Breast epithelium (tissue), 3 donors: ENCODE data around the gene CHD6.

Experiments used
- POLR2A ChIP-seq: fragments of 450-650 bp; IDR thresholded peaks from one replicate; pipeline ENCODE4 v1.6.1; 2016; ENCODE audit warnings: antibody characterized with exemption, mild to moderate bottlenecking, moderate library complexity
- TF ChIP-seq, protein P1 (sequence below), 3 donors: fragments of 450-650 bp; IDR thresholded peaks; one replicate each; pipeline ENCODE4 v1.5.1; 2016 to 2017; ENCODE audit warnings: antibody characterized with exemption in 3 of 3, mild to moderate bottlenecking in 3 of 3, moderate library complexity in 3 of 3

DNA sequence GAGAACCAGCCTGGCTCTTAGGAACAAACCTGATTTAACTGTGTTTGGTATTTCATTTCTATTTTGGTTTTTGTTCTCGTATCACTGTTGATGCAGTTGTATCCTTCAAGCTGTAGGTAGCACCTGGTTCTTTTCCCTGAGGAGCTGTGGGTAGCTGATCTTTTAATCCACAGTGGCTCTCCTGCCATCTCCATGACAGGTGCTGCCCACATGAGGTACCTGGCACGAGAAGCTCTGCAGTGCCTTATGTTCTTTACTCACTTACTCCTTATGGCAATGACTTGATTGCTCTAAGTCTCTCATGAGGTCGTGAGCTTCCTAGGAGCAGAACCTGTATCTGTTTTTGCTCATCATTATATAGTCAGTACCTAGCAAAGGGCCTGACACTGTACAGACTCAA lies 177.3 kb downstream of the CHD6 start:
- TF ChIP-seq POLR2A = no peak
- TF ChIP-seq, protein P1, sequence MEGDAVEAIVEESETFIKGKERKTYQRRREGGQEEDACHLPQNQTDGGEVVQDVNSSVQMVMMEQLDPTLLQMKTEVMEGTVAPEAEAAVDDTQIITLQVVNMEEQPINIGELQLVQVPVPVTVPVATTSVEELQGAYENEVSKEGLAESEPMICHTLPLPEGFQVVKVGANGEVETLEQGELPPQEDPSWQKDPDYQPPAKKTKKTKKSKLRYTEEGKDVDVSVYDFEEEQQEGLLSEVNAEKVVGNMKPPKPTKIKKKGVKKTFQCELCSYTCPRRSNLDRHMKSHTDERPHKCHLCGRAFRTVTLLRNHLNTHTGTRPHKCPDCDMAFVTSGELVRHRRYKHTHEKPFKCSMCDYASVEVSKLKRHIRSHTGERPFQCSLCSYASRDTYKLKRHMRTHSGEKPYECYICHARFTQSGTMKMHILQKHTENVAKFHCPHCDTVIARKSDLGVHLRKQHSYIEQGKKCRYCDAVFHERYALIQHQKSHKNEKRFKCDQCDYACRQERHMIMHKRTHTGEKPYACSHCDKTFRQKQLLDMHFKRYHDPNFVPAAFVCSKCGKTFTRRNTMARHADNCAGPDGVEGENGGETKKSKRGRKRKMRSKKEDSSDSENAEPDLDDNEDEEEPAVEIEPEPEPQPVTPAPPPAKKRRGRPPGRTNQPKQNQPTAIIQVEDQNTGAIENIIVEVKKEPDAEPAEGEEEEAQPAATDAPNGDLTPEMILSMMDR (IDR thresholded peaks at IDR 0.05) = no peak
